Neural progenitor cell (in vitro differentiated cells): ENCODE data around the gene DCLK2. TPM values are rescaled to one million over a fixed set of nuclear protein-coding genes. Genes with fewer than 3 reads are reported as not detected.

ENCODE experiments used
- DNase-seq: peaks from one replicate; pipeline ENCODE4 v3.0.0-alpha.2; 2016; ENCODE audit warnings: low spot score
- H2AFZ ChIP-seq: fragments of 200-600 bp; sonication (generic); replicated peaks from 2 replicates; pipeline ENCODE4 v1.6.1; 2016; ENCODE audit warnings: antibody characterized with exemption
- H3F3A ChIP-seq: fragments of 200-600 bp; sonication (generic); 2 replicates; pipeline ENCODE4 v1.6.1; 2016; ENCODE audit warnings: antibody characterized with exemption, low read depth
- H3K27ac ChIP-seq: fragments of 200-600 bp; sonication (generic); 2 replicates; pipeline ENCODE4 v1.5.1; 2016; ENCODE audit warnings: mild to moderate bottlenecking
- H3K27me3 ChIP-seq: fragments of 200-600 bp; sonication (generic); 2 replicates; pipeline ENCODE4 v1.6.1; 2016; ENCODE audit warnings: mild to moderate bottlenecking, moderate library complexity
- H3K36me3 ChIP-seq: fragments of 200-600 bp; sonication (generic); 2 replicates; pipeline ENCODE4 v1.5.1; 2016
- H3K4me1 ChIP-seq: fragments of 200-600 bp; sonication (generic); 2 replicates; pipeline ENCODE4 v1.6.1; 2016; ENCODE audit warnings: mixed run types
- H3K4me2 ChIP-seq: fragments of 200-600 bp; sonication (generic); 2 replicates; pipeline ENCODE4 v1.6.1; 2016
- H3K4me3 ChIP-seq: fragments of 200-600 bp; sonication (generic); 2 replicates; pipeline ENCODE4 v1.5.1; 2016
- H3K79me2 ChIP-seq: fragments of 200-600 bp; sonication (generic); 2 replicates; pipeline ENCODE4 v1.6.1; 2016; ENCODE audit warnings: low read depth
- H3K9ac ChIP-seq: fragments of 200-600 bp; sonication (generic); 2 replicates; pipeline ENCODE4 v1.6.1; 2016
- H3K9me3 ChIP-seq: fragments of 200-600 bp; sonication (generic); 2 replicates; pipeline ENCODE4 v1.5.1; 2016; ENCODE audit warnings: low read depth
- H4K20me1 ChIP-seq: fragments of 200-600 bp; sonication (generic); 2 replicates; pipeline ENCODE4 v1.6.1; 2016; ENCODE audit warnings: low read depth
- H3K27ac Mint-ChIP-seq: 3 replicates; pipeline ENCODE4 v1.8.0; 2021; ENCODE audit warnings: mixed read lengths
- H3K27me3 Mint-ChIP-seq: 2 replicates; pipeline ENCODE4 v1.8.0; 2022; ENCODE audit warnings: low read depth, mild to moderate bottlenecking, inconsistent platforms, moderate library complexity, mixed read lengths; ENCODE audit not compliant: insufficient read depth
- H3K36me3 Mint-ChIP-seq: 3 replicates; pipeline ENCODE4 v1.8.0; 2021; ENCODE audit warnings: mixed read lengths
- H3K4me1 Mint-ChIP-seq: 3 replicates; pipeline ENCODE4 v1.8.0; 2021; ENCODE audit warnings: mixed read lengths
- H3K4me3 Mint-ChIP-seq: 3 replicates; pipeline ENCODE4 v1.8.0; 2021; ENCODE audit warnings: mild to moderate bottlenecking, moderate library complexity, mixed read lengths
- H3K9me3 Mint-ChIP-seq: 3 replicates; pipeline ENCODE4 v1.8.0; 2020; ENCODE audit warnings: mixed read lengths
- EZH2 ChIP-seq: fragments of 200-600 bp; sonication (generic); IDR thresholded peaks from 2 replicates; pipeline ENCODE4 v1.6.1; 2017; ENCODE audit warnings: antibody characterized with exemption, mild to moderate bottlenecking, moderate library complexity
- EZH2phosphoT487 ChIP-seq: fragments of 200-600 bp; sonication (generic); IDR thresholded peaks from 2 replicates; pipeline ENCODE4 v1.6.1; 2017; ENCODE audit warnings: antibody characterized with exemption
- total RNA-seq: library from RNA; depleted of rRNA; stranded (reverse); fragments of >200 nt; gene quantifications from 2 replicates; pipeline ENCODE4 v1.2.3, GENCODE V29; 2015; ENCODE audit warnings: low replicate concordance
- TF ChIP-seq, protein P1 (sequence below): fragments of 200-600 bp; sonication (generic); IDR thresholded peaks from 2 replicates; pipeline ENCODE4 v1.5.1; 2017; ENCODE audit warnings: antibody characterized with exemption, mild to moderate bottlenecking

DCLK2 gene
- total RNA-seq, 1 donor from 2014 or later, result 11.7 TPM

DNA sequence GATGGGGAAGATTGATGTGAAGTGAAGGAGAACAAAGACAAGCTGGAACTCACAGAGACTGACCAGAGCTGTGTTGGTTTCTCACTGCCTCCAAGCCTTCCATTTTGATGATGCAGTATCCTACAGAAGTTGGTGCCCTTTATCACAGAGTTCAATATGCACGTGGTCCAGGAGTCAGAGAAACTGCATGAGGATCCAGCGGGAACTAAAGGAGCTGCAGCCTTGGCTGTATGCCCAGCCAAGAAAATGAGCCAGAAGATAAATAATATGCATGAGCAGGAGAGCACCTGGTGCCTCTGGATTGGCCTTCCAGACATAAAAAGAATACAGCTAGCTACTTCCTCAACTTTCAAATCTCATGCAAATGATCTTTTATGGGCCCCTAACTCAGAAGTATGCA is 44.3 kb upstream of the DCLK2 start:
- Mint-ChIP-seq H3K27me3 (peaks cover 2% of the 10 kb centered on the region), H3K27ac (no peak overlapping the region), H3K9me3 (peaks cover 5% of the 10 kb centered on the region), H3K36me3 (no peaks in the 10 kb centered on the region), H3K4me1 (no peaks in the 10 kb centered on the region), H3K4me3 (no peak overlapping the region)
- H3F3A ChIP-seq, result no peaks in the 10 kb centered on the region
- no peak overlapping the region for H3K9ac ChIP-seq
- no peak overlapping the region for H3K4me2 ChIP-seq
- H3K27ac ChIP-seq, result no peak overlapping the region
- no peaks in the 10 kb centered on the region for H3K9me3 ChIP-seq
- no peaks in the 10 kb centered on the region for H3K79me2 ChIP-seq
- H3K27me3 ChIP-seq, result no peaks in the 10 kb centered on the region
- no peak for TF ChIP-seq EZH2
- no peak for TF ChIP-seq EZH2phosphoT487
- TF ChIP-seq, protein P1, sequence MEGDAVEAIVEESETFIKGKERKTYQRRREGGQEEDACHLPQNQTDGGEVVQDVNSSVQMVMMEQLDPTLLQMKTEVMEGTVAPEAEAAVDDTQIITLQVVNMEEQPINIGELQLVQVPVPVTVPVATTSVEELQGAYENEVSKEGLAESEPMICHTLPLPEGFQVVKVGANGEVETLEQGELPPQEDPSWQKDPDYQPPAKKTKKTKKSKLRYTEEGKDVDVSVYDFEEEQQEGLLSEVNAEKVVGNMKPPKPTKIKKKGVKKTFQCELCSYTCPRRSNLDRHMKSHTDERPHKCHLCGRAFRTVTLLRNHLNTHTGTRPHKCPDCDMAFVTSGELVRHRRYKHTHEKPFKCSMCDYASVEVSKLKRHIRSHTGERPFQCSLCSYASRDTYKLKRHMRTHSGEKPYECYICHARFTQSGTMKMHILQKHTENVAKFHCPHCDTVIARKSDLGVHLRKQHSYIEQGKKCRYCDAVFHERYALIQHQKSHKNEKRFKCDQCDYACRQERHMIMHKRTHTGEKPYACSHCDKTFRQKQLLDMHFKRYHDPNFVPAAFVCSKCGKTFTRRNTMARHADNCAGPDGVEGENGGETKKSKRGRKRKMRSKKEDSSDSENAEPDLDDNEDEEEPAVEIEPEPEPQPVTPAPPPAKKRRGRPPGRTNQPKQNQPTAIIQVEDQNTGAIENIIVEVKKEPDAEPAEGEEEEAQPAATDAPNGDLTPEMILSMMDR, result no peak
- H2AFZ ChIP-seq, result no peak overlapping the region
- H3K4me3 ChIP-seq, result no peak overlapping the region
- H4K20me1 ChIP-seq, result no peaks in the 10 kb centered on the region
- DNase-seq, result no peak
- no peaks in the 10 kb centered on the region for H3K36me3 ChIP-seq
- no peaks in the 10 kb centered on the region for H3K4me1 ChIP-seq

DNA sequence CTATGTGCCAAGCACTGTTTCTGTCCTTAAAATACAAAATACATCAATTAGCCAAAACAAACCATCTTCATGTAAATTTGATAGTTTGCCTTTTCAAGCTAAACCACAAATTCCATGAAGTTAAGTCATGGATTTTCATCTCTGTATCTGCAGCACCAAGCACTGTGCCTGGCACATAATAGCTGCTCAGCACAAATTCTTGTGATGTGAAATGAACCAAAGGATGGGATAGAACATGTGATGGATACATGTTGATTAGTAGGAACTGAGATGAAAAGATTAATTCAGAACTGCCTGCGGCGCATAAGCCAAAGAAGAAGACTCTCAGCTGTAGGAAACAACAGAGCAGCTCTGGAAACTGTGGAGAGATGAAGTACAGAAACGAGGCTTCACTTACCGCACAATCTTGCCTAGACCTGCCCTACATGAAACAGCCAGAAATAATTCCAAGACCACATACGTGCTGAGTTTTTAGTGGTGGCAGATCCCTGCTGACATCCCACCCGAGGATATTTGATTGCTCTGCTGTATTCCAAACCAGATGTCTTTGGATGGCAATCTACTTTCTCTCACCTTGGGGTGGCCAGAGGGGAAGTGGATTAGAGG is 40.9 kb upstream of the DCLK2 start:
- Histone ChIP-seq H2AFZ (no peak overlapping the region), H3F3A (no peaks in the 10 kb centered on the region), H3K27me3 (no peaks in the 10 kb centered on the region), H4K20me1 (no peaks in the 10 kb centered on the region), H3K9ac (no peak overlapping the region), H3K4me3 (no peak overlapping the region), H3K4me2 (no peak overlapping the region), H3K27ac (no peak overlapping the region), H3K79me2 (no peaks in the 10 kb centered on the region), H3K9me3 (no peaks in the 10 kb centered on the region), H3K4me1 (no peaks in the 10 kb centered on the region), H3K36me3 (no peaks in the 10 kb centered on the region)
- DNase-seq, result no peak
- Mint-ChIP-seq H3K36me3 (no peaks in the 10 kb centered on the region), H3K27ac (no peak overlapping the region), H3K4me1 (peaks cover 7% of the 10 kb centered on the region), H3K27me3 (peaks cover 2% of the 10 kb centered on the region), H3K9me3 (peaks cover 5% of the 10 kb centered on the region), H3K4me3 (no peak overlapping the region)
- TF ChIP-seq EZH2, result no peak
- TF ChIP-seq, protein P1, result no peak
- TF ChIP-seq EZH2phosphoT487, result no peak

DNA sequence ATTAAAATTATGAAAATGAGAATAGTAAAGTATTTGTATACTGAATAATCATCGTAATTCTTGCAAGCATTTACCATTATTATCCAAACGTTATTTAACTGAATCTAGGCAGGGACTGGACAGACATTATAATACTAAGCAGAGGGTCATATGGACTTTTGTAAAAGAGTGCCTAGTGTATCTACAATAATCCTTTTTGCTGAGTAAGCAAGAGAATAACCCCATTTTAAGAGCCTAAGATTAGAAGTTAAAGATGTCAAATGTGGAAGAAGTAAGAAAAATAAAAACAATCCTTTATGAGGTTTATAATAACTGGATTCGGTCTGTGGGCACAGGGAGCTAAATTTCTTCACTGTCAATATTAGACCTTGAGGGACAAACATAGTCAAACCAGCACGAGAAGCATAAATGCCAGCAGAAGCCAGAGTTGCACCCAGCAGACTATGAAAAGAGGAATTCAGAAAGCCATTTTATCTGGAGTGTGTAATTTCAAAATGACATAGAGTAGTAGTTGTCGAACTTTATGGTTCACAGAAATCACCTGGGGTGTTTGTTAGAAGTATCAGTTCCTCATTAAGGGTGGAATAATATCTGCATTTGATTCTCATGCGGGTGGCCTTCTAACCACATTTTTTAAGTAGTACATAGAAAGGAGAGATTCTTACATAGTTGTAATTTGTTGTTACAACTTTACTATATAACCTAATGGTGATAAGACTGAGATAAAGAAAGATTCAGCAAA is 39.7 kb upstream of the DCLK2 start:
- Histone ChIP-seq H4K20me1 (no peaks in the 10 kb centered on the region), H2AFZ (no peak overlapping the region), H3K27me3 (no peaks in the 10 kb centered on the region), H3K79me2 (no peaks in the 10 kb centered on the region), H3K36me3 (no peaks in the 10 kb centered on the region), H3K27ac (no peak overlapping the region), H3K4me1 (no peaks in the 10 kb centered on the region), H3K4me2 (no peak overlapping the region), H3K9ac (no peak overlapping the region), H3K9me3 (no peaks in the 10 kb centered on the region), H3F3A (no peaks in the 10 kb centered on the region), H3K4me3 (no peak overlapping the region)
- DNase-seq, result no peak
- Mint-ChIP-seq H3K9me3 (peaks cover 5% of the 10 kb centered on the region), H3K27me3 (peaks cover 2% of the 10 kb centered on the region), H3K27ac (no peak overlapping the region), H3K36me3 (no peaks in the 10 kb centered on the region), H3K4me3 (no peak overlapping the region), H3K4me1 (peaks cover 7% of the 10 kb centered on the region)
- TF ChIP-seq EZH2phosphoT487 (no peak), EZH2 (no peak)
- TF ChIP-seq, protein P1, result no peak
